Hepatocyte (in vitro differentiated cells): ENCODE results near the gene AURKB. TPM values are rescaled to one million over a fixed set of nuclear protein-coding genes. Genes with fewer than 3 reads are reported as not detected.

Source experiments
- DNase-seq: peaks from one replicate; pipeline ENCODE4 v3.0.0-alpha.2; 2016; ENCODE audit warnings: low spot score
- H2AFZ ChIP-seq: fragments of 200-600 bp; sonication (generic); 2 replicates; pipeline ENCODE4 v1.6.0; 2016; ENCODE audit warnings: antibody characterized with exemption, mild to moderate bottlenecking
- H3K27ac ChIP-seq: fragments of 200-600 bp; sonication (generic); 2 replicates; pipeline ENCODE4 v1.5.1; 2016; ENCODE audit warnings: mild to moderate bottlenecking
- H3K27me3 ChIP-seq: fragments of 200-600 bp; sonication (generic); 2 replicates; pipeline ENCODE4 v1.6.1; 2016
- H3K36me3 ChIP-seq: fragments of 200-600 bp; sonication (generic); replicated peaks from 2 replicates; pipeline ENCODE4 v1.5.1; 2016; ENCODE audit warnings: low read depth; ENCODE audit not compliant: insufficient read depth
- H3K4me1 ChIP-seq: fragments of 200-600 bp; sonication (generic); 2 replicates; pipeline ENCODE4 v1.5.1; 2016; ENCODE audit warnings: mild to moderate bottlenecking, moderate library complexity; ENCODE audit not compliant: insufficient read depth
- H3K4me2 ChIP-seq: fragments of 200-600 bp; sonication (generic); 2 replicates; pipeline ENCODE4 v1.6.0; 2016
- H3K4me3 ChIP-seq: fragments of 200-600 bp; sonication (generic); 2 replicates; pipeline ENCODE4 v1.5.1; 2016; ENCODE audit warnings: mild to moderate bottlenecking
- H3K79me2 ChIP-seq: fragments of 200-600 bp; sonication (generic); 2 replicates; pipeline ENCODE4 v1.6.0; 2017; ENCODE audit warnings: mild to moderate bottlenecking
- H3K9me2 ChIP-seq: fragments of 200-600 bp; sonication (generic); replicated peaks from 2 replicates; pipeline ENCODE4 v1.6.0; 2017; ENCODE audit warnings: mild to moderate bottlenecking; ENCODE audit not compliant: insufficient read depth
- H3K9me3 ChIP-seq: fragments of 200-600 bp; sonication (generic); 2 replicates; pipeline ENCODE4 v1.5.1; 2016; ENCODE audit warnings: low read depth, mild to moderate bottlenecking
- H4K20me1 ChIP-seq: fragments of 200-600 bp; sonication (generic); 2 replicates; pipeline ENCODE4 v1.6.0; 2016; ENCODE audit warnings: mild to moderate bottlenecking; ENCODE audit not compliant: insufficient read depth, poor library complexity, severe bottlenecking
- EZH2 ChIP-seq: fragments of 200-600 bp; sonication (generic); IDR thresholded peaks from 2 replicates; pipeline ENCODE4 v1.6.1; 2016; ENCODE audit warnings: antibody characterized with exemption, mild to moderate bottlenecking, borderline replicate concordance
- EZH2phosphoT487 ChIP-seq: fragments of 200-600 bp; sonication (generic); IDR thresholded peaks from one replicate; pipeline ENCODE4 v1.6.1; 2018; ENCODE audit warnings: antibody characterized with exemption, mild to moderate bottlenecking, low read depth, moderate library complexity; ENCODE audit not compliant: unreplicated experiment, severe bottlenecking
- WGBS: methylation state at CpG from one replicate; pipeline ENCODE4 v1.1.6; 2016; ENCODE audit warnings: low lambda C conversion rate; ENCODE audit errors: missing lambda C conversion rate; 5-methylcytosine and 5-hydroxymethylcytosine counted together
- polyA plus RNA-seq: library from polyadenylated mRNA; unstranded; fragments of >200 nt; fragmentation: Nextera tagmentation; extraction: Ambion mirVana; gene quantifications from 2 replicates; pipeline ENCODE4 v1.2.1, GENCODE V29; 2016
- total RNA-seq: library from RNA; depleted of rRNA; stranded (reverse); fragments of >200 nt; gene quantifications from 2 replicates; pipeline ENCODE4 v1.2.3, GENCODE V29; 2014
- TF ChIP-seq, protein P1 (sequence below): fragments of 200-600 bp; sonication (generic); IDR thresholded peaks from 2 replicates; pipeline ENCODE4 v1.5.1; 2016; ENCODE audit warnings: antibody characterized with exemption, mild to moderate bottlenecking; ENCODE audit not compliant: poor library complexity

Gene AURKB
- total and polyA plus RNA-seq, 2 experiments from 2014 or later: 9.9 to 25.3 TPM

DNA sequence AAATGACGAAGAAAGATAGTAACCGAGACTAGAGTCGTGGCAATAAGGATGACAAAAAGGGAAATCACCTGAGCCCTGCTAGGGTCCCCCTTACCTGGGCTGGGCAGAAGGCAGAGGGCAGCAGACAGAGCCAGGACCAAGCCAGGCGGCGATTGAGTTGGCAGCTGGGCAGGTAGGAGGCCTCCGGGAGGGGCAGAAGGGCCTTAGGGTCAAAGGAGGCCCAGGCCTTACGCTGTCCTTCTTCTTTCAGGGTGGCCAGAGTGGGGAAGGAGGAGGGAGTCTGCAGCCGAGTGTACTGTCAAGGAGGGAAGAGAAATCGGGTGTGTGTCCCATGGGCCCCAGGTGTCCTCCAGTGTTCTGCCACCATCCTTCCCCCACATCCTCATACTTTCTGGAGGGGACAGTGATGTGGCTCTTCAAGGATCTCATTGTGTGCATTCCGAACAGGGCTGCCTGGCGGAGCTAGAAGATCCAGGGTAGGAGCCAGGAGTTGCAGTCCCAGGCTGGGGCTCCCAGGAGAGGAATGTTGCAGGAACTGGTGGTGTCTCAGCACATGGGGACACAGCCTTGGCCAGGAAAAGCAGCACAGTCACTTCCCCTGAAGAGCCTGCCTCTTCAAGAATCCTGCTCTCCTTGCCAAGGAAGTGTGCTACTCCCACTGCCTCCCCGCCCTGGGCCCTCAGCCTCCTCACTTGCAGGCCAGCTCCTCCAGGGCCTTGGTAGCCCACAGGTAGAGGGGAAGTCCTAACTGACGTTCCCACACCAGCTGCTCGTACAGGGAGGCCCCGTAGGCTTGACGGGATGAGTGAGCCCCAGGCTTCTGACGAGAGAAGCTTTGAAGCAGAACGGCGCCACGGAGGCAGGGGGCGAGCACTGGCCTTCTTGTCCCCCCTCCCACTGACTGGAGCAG lies 24.2 kb upstream of the AURKB start:
- TF ChIP-seq EZH2 (no peak), EZH2phosphoT487 (no peak)
- TF ChIP-seq, protein P1, sequence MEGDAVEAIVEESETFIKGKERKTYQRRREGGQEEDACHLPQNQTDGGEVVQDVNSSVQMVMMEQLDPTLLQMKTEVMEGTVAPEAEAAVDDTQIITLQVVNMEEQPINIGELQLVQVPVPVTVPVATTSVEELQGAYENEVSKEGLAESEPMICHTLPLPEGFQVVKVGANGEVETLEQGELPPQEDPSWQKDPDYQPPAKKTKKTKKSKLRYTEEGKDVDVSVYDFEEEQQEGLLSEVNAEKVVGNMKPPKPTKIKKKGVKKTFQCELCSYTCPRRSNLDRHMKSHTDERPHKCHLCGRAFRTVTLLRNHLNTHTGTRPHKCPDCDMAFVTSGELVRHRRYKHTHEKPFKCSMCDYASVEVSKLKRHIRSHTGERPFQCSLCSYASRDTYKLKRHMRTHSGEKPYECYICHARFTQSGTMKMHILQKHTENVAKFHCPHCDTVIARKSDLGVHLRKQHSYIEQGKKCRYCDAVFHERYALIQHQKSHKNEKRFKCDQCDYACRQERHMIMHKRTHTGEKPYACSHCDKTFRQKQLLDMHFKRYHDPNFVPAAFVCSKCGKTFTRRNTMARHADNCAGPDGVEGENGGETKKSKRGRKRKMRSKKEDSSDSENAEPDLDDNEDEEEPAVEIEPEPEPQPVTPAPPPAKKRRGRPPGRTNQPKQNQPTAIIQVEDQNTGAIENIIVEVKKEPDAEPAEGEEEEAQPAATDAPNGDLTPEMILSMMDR: no peak
- no peaks in the 10 kb centered on the region for H3K36me3 ChIP-seq

DNA sequence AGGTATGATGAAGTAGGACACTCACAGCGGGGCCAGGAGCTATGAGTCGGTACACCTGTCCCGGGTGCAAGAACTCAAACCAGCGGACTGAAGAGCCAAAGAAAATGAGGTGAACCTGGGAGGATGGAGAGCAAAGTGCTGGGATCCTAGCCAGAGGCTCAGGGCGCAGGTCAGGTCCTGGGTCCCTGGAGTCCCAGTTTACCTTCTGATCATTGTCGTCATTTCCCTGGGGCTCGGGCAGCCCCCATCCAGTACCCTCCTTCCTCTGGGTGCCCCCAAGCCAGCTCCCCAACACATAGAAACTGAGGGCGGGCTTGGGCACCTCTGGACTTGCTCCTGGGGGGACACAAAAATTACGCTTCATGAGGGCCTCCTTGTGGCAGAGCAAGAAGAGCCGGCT lies 21.3 kb upstream of the AURKB start:
- Histone ChIP-seq H3K27ac (no peak overlapping the region), H3K36me3 (no peaks in the 10 kb centered on the region), H3K4me2 (no peak overlapping the region), H3K9me3 (no peaks in the 10 kb centered on the region), H3K9me2 (no peaks in the 10 kb centered on the region), H2AFZ (no peak overlapping the region), H3K79me2 (no peaks in the 10 kb centered on the region), H3K4me1 (peaks cover 7% of the 10 kb centered on the region), H3K4me3 (no peak overlapping the region), H4K20me1 (no peaks in the 10 kb centered on the region), H3K27me3 (no peaks in the 10 kb centered on the region)
- no peak for DNase-seq
- TF ChIP-seq EZH2 (no peak), EZH2phosphoT487 (no peak)
- TF ChIP-seq, protein P1: no peak
- WGBS: 98% methylated on average over 10 of the region's 10 CpGs

More for the DNA sequence above, 24.2 kb upstream of the AURKB start:
- no peaks in the 10 kb centered on the region for H3K9me2 ChIP-seq
- no peaks in the 10 kb centered on the region for H3K27me3 ChIP-seq
- H3K4me3 ChIP-seq: no peak overlapping the region
- no peaks in the 10 kb centered on the region for H3K79me2 ChIP-seq
- no peaks in the 10 kb centered on the region for H3K9me3 ChIP-seq
- H4K20me1 ChIP-seq: no peaks in the 10 kb centered on the region
- no peaks in the 10 kb centered on the region for H3K4me1 ChIP-seq
- no peak overlapping the region for H2AFZ ChIP-seq
- no peak for DNase-seq
- H3K27ac ChIP-seq: no peak overlapping the region
- no peak overlapping the region for H3K4me2 ChIP-seq
- 96% methylated on average over 21 of the region's 21 CpGs for WGBS

DNA sequence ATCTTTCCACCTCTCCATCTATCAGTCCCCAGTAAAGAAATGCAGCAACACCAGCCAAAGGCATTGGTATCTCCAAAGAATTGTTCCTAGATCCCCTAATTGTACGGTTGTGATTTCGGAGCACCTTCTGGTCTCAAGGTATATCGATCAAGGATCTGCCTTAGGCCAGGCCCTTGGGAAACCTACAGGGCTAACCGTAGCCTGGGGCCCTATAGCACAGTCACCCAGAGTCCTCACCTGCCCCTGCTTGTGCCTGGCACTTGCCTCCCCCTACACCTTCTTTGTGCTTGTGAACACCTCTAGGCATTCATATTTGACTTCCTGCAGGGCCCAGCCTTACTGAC lies 16.8 kb upstream of the AURKB start:
- Histone ChIP-seq H3K9me3 (no peaks in the 10 kb centered on the region), H3K4me2 (peak overlapping the region; percentile 70), H3K79me2 (no peaks in the 10 kb centered on the region), H3K9me2 (no peaks in the 10 kb centered on the region), H3K36me3 (no peaks in the 10 kb centered on the region), H3K4me3 (peak overlapping the region; percentile 8), H4K20me1 (no peaks in the 10 kb centered on the region), H3K4me1 (peaks cover 13% of the 10 kb centered on the region), H2AFZ (no peak overlapping the region), H3K27me3 (no peaks in the 10 kb centered on the region), H3K27ac (peak overlapping the region; percentile 94)
- WGBS: 86% methylated on average over 4 of the region's 4 CpGs
- DNase-seq: no peak
- TF ChIP-seq EZH2 (no peak), EZH2phosphoT487 (no peak)
- TF ChIP-seq, protein P1: no peak
